Vagina (tissue), 2 donors: ENCODE results near the gene PMEPA1.

Experiments
- POLR2A ChIP-seq, 2 donors: fragments of 450-650 bp; IDR thresholded peaks; one replicate each; pipeline ENCODE4 v1.6.1; 2017; ENCODE audit warnings: antibody characterized with exemption in 2 of 2, mild to moderate bottlenecking in 2 of 2, moderate library complexity in 2 of 2
- POLR2AphosphoS5 ChIP-seq, 2 donors: sonication (generic); formaldehyde crosslinking; IDR thresholded peaks; one replicate each; pipeline ENCODE4 v1.9.0; 2017; ENCODE audit warnings: antibody characterized with exemption in 2 of 2, mild to moderate bottlenecking in 2 of 2, low read depth in 1 of 2; ENCODE audit not compliant: insufficient read depth in 1 of 2
- TF ChIP-seq, protein P1 (sequence below), 3 experiments: fragments of 450-650 bp in 2 of 3; fragments of 200-600 bp in 1 of 3; sonication (generic) in 1 of 3; IDR thresholded peaks; one replicate each; pipeline ENCODE4 v1.5.1; 2017 to 2019; ENCODE audit warnings: antibody characterized with exemption in 3 of 3, mild to moderate bottlenecking in 2 of 3, moderate library complexity in 2 of 3

DNA sequence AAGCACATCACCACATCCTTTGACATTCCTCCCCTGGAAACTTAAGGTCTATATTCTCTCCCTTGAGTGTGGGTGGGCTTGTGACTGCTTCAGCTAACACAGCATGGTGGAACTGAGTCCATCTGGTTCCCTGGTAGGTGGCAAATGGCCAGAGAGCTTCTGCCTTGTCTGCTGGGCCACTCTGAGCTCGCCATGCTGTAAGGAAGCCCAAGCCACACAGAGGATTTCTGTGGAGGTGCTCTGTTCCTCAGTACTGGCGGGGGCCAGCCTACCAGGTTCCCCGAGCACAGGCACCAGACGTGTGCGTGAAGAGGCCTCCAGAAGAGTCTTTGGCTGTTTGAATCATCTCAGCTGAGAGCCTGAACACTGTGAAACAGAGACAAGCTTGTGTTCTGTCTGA is 41.6 kb upstream of the PMEPA1 start:
- TF ChIP-seq, protein P1, sequence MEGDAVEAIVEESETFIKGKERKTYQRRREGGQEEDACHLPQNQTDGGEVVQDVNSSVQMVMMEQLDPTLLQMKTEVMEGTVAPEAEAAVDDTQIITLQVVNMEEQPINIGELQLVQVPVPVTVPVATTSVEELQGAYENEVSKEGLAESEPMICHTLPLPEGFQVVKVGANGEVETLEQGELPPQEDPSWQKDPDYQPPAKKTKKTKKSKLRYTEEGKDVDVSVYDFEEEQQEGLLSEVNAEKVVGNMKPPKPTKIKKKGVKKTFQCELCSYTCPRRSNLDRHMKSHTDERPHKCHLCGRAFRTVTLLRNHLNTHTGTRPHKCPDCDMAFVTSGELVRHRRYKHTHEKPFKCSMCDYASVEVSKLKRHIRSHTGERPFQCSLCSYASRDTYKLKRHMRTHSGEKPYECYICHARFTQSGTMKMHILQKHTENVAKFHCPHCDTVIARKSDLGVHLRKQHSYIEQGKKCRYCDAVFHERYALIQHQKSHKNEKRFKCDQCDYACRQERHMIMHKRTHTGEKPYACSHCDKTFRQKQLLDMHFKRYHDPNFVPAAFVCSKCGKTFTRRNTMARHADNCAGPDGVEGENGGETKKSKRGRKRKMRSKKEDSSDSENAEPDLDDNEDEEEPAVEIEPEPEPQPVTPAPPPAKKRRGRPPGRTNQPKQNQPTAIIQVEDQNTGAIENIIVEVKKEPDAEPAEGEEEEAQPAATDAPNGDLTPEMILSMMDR (IDR thresholded peaks at IDR 0.05), result no peak
- TF ChIP-seq POLR2A (IDR thresholded peaks at IDR 0.05) (no peak), POLR2AphosphoS5 (IDR thresholded peaks at IDR 0.05; ENCODE audit: insufficient read depth in 1 of 2, low read depth in 1 of 2) (no peak)
